Posterior cingulate gyrus (tissue), 11 donors: ENCODE results near the gene KCNQ5.
"Not testable (repeated sequence)": the region's sequence is repeated elsewhere in the genome, so short reads cannot be mapped to it uniquely, and the experiment has no call there.

Experiments used
- DNase-seq, 10 donors: peaks; one replicate each; pipeline versions ENCODE4 v3.0.0 to v3.0.0-alpha.2; 2020 to 2021; ENCODE audit warnings: mixed read lengths in 3 of 10
- intact Hi-C: fragments of 100-400 bp; cut with DNase I; formaldehyde crosslinking; loops from one replicate; pipeline ENCODE4 v1.15.1; 2023

Gene KCNQ5

GRCh38 chr6:73143551-73143950 is 521.7 kb downstream of the KCNQ5 start:
- intact Hi-C loops = no loop called here
- no peak for DNase-seq

- intact Hi-C loops = no loop called here
- DNase-seq = no peak
These were observed 522.7 kb downstream of the KCNQ5 start for GRCh38 chr6:73144516-73144915.

- DNase-seq = no peak
- intact Hi-C loops = no loop called here
These were observed 523.8 kb downstream of the KCNQ5 start for GRCh38 chr6:73145690-73146089.

GRCh38 chr6:73151732-73152131 is 529.9 kb downstream of the KCNQ5 start:
- intact Hi-C loops = no loop called here
- no peak for DNase-seq

- no peak for DNase-seq
- intact Hi-C loops = no loop called here
These were observed 530.7 kb downstream of the KCNQ5 start for GRCh38 chr6:73152556-73152955.

- intact Hi-C loops = no loop called here
- DNase-seq = no peak
These were observed 531.3 kb downstream of the KCNQ5 start for GRCh38 chr6:73152966-73153757.

GRCh38 chr6:73156793-73157767 is 535.2 kb downstream of the KCNQ5 start:
- intact Hi-C loops = no loop called here
- peak in 2 of 10 donors; percentile 64 to 78 for DNase-seq

- intact Hi-C loops = no loop called here
These were observed 536.0 kb downstream of the KCNQ5 start for GRCh38 chr6:73157870-73158269.

GRCh38 chr6:73169111-73169510 is 547.2 kb downstream of the KCNQ5 start:
- intact Hi-C loops = no loop called here
- DNase-seq = no peak

More at GRCh38 chr6:73157870-73158269, 536.0 kb downstream of the KCNQ5 start:
- peak in 2 of 10 donors; percentile 29 to 64 for DNase-seq

- intact Hi-C loops = no loop called here
- DNase-seq = no peak
These were observed 547.8 kb downstream of the KCNQ5 start for GRCh38 chr6:73169633-73170032.

GRCh38 chr6:73174646-73175045 is 552.8 kb downstream of the KCNQ5 start:
- no peak for DNase-seq
- intact Hi-C loops = no loop called here

GRCh38 chr6:73176057-73176456 is 554.2 kb downstream of the KCNQ5 start:
- intact Hi-C loops = no loop called here
- DNase-seq = peak in 1 of 10 donors; percentile 43

GRCh38 chr6:73177221-73177944 is 555.5 kb downstream of the KCNQ5 start:
- intact Hi-C loops = no loop called here

GRCh38 chr6:73180076-73180738 is 558.3 kb downstream of the KCNQ5 start:
- no peak for DNase-seq
- intact Hi-C loops = loop anchor here (2.0 kb wide), 2 partner anchors 565 to 767 kb away; no protein-coding TSS in a partner anchor

More at GRCh38 chr6:73177221-73177944, 555.5 kb downstream of the KCNQ5 start:
- DNase-seq = no peak

GRCh38 chr6:73180763-73181619 is 559.1 kb downstream of the KCNQ5 start:
- DNase-seq = peak in 8 of 10 donors; percentile 32 to 92 (median 44)
- intact Hi-C loops = loop anchor here (2.0 kb wide), 2 partner anchors 566 to 768 kb away; no protein-coding TSS in a partner anchor

- no peak for DNase-seq
- intact Hi-C loops = no loop called here
These were observed 560.2 kb downstream of the KCNQ5 start for GRCh38 chr6:73182021-73182607.

GRCh38 chr6:73193302-73193701 is 571.4 kb downstream of the KCNQ5 start:
- not testable (repeated sequence) for DNase-seq
- intact Hi-C loops = loop anchor here (1.0 kb wide), 1 partner anchor 20 kb away; no protein-coding TSS in a partner anchor

- DNase-seq = no peak
- intact Hi-C loops = no loop called here
These were observed 572.9 kb downstream of the KCNQ5 start for GRCh38 chr6:73194744-73195143.
